HL-60 (cell line): ENCODE results near the gene MIF4GD.

Source experiments
- DNase-seq, 2 experiments: peaks; one replicate each; pipeline ENCODE4 v3.0.0-alpha.2; 2010 to 2020; ENCODE audit warnings: low read depth in 1 of 2, low spot score in 1 of 2
- H3K27ac ChIP-seq: fragments of 250-450 bp; sonication (Bioruptor Pico); replicated peaks from 2 replicates; pipeline ENCODE4 v1.5.1; 2020; ENCODE audit warnings: mild to moderate bottlenecking, moderate library complexity
- H3K27me3 ChIP-seq: fragments of 250-450 bp; sonication (Bioruptor Pico); 2 replicates; pipeline ENCODE4 v1.5.1; 2021; ENCODE audit warnings: mild to moderate bottlenecking, moderate library complexity; ENCODE audit not compliant: insufficient read depth, poor library complexity, severe bottlenecking
- H3K4me3 ChIP-seq: replicated peaks from 2 replicates; pipeline ENCODE4 v1.5.1; 2011; ENCODE audit warnings: mild to moderate bottlenecking, control low read depth, low read length; ENCODE audit not compliant: insufficient read depth
- GABPA ChIP-seq: IDR thresholded peaks from 2 replicates; pipeline ENCODE4 v1.6.1; 2012; ENCODE audit warnings: low read depth
- POLR2AphosphoS5 ChIP-seq: IDR thresholded peaks from 2 replicates; pipeline ENCODE4 v1.6.1; 2012; ENCODE audit warnings: low read depth
- SPI1 ChIP-seq: IDR thresholded peaks from 2 replicates; pipeline ENCODE4 v1.6.1; 2012; ENCODE audit warnings: low read depth, mild to moderate bottlenecking, borderline replicate concordance
- TF ChIP-seq, protein P1 (sequence below): IDR thresholded peaks from one replicate; pipeline ENCODE4 v1.5.1; 2011; ENCODE audit warnings: low read length, control low read depth, inconsistent platforms; ENCODE audit not compliant: insufficient read depth
- TF ChIP-seq, protein P2 (sequence below): IDR thresholded peaks from 2 replicates; pipeline ENCODE4 v1.6.1; 2012; ENCODE audit warnings: low read depth; ENCODE audit not compliant: insufficient replicate concordance

MIF4GD gene

DNA sequence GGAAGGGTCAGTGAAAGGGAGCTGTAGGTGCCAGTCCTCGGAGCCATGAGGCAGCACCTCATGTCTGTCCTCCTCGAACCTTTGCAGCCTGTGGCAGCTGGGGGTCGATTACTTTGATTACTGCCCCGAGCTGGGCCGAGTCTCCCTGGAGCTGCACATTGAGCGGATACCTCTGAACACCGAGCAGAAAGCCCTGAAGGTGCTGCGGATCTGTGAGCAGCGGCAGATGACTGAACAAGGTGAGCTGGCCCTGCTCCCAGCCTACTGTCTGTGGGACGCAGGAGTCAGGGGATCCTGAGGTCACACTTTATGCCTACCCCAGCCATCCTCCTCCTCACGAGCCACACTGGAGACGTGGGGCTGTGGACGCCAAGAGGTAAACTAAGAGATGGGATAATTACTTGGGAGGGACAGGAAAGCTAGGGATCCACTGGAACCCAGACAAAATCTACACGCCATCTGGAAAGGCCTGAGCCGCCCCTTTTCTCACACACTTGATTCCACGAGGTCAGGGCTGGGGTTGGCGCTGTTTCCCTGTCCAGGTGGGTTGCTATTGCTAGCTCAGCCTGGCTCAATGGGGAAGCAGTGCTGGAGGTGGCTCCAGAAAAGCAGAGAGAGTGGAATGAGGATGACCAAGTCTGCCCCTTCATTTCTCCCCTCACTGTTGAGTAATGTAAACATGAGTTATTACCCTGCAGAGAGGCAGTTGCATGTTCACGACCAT lies 39.1 kb downstream of the MIF4GD start:
- DNase-seq, result no peak
- TF ChIP-seq, protein P1, sequence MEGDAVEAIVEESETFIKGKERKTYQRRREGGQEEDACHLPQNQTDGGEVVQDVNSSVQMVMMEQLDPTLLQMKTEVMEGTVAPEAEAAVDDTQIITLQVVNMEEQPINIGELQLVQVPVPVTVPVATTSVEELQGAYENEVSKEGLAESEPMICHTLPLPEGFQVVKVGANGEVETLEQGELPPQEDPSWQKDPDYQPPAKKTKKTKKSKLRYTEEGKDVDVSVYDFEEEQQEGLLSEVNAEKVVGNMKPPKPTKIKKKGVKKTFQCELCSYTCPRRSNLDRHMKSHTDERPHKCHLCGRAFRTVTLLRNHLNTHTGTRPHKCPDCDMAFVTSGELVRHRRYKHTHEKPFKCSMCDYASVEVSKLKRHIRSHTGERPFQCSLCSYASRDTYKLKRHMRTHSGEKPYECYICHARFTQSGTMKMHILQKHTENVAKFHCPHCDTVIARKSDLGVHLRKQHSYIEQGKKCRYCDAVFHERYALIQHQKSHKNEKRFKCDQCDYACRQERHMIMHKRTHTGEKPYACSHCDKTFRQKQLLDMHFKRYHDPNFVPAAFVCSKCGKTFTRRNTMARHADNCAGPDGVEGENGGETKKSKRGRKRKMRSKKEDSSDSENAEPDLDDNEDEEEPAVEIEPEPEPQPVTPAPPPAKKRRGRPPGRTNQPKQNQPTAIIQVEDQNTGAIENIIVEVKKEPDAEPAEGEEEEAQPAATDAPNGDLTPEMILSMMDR, result no peak
- no peak for TF ChIP-seq POLR2AphosphoS5
- no peak for TF ChIP-seq GABPA
- TF ChIP-seq, protein P2, sequence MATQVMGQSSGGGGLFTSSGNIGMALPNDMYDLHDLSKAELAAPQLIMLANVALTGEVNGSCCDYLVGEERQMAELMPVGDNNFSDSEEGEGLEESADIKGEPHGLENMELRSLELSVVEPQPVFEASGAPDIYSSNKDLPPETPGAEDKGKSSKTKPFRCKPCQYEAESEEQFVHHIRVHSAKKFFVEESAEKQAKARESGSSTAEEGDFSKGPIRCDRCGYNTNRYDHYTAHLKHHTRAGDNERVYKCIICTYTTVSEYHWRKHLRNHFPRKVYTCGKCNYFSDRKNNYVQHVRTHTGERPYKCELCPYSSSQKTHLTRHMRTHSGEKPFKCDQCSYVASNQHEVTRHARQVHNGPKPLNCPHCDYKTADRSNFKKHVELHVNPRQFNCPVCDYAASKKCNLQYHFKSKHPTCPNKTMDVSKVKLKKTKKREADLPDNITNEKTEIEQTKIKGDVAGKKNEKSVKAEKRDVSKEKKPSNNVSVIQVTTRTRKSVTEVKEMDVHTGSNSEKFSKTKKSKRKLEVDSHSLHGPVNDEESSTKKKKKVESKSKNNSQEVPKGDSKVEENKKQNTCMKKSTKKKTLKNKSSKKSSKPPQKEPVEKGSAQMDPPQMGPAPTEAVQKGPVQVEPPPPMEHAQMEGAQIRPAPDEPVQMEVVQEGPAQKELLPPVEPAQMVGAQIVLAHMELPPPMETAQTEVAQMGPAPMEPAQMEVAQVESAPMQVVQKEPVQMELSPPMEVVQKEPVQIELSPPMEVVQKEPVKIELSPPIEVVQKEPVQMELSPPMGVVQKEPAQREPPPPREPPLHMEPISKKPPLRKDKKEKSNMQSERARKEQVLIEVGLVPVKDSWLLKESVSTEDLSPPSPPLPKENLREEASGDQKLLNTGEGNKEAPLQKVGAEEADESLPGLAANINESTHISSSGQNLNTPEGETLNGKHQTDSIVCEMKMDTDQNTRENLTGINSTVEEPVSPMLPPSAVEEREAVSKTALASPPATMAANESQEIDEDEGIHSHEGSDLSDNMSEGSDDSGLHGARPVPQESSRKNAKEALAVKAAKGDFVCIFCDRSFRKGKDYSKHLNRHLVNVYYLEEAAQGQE, result no peak
- no peak for TF ChIP-seq SPI1
- H3K4me3 ChIP-seq, result no peak overlapping the region
- no peak overlapping the region for H3K27ac ChIP-seq
- H3K27me3 ChIP-seq, result no peaks in the 10 kb centered on the region

DNA sequence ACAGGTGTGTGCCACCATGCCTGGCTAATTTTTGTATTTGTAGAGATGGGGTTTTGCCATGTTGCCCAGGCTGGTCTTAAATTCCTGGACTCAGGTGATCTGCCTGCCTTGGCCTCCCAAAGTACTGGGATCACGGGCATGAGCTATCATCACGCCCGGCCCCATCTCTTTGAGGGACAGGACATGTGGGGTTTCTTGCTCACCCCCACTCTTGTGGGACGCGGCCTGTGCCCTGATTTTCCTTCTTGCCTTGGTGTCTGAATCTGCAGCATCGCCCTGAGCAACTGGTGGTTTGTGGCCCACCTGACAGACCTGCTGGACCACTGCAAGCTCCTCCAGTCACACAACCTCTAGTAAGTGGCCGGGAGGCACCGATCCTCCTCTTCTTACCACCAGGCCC lies 40.0 kb downstream of the MIF4GD start:
- TF ChIP-seq, protein P1, result no peak
- TF ChIP-seq GABPA (no peak), SPI1 (no peak), POLR2AphosphoS5 (no peak)
- TF ChIP-seq, protein P2, result no peak
- no peak for DNase-seq
- Histone ChIP-seq H3K27me3 (no peaks in the 10 kb centered on the region), H3K27ac (no peak overlapping the region), H3K4me3 (no peak overlapping the region)

DNA sequence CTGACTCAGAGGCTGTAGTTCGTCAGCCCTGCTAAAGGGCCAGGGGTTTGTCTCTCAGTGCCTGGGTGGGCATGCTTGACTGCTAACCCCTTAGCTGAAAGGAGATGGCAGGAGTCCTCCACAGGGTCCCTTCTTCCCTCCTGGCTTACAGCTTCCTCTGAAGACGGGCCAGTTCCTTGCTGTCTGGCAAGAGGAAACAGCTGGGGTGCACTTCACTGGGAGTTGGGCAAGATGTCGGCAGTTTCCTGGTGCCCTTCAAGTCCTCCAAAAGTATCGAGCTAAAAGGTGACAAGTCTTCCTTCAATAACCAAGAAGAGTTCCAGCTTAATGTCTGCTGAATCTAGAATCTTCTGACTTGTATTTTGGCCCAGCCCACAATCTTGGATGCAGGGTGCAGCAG lies 42.2 kb downstream of the MIF4GD start:
- H3K4me3 ChIP-seq, result no peak overlapping the region
- H3K27ac ChIP-seq, result peak overlapping the region; percentile 62
- H3K27me3 ChIP-seq, result no peaks in the 10 kb centered on the region
- TF ChIP-seq POLR2AphosphoS5, result peak; percentile 39
- TF ChIP-seq GABPA, result no peak
- peak; percentile 70; the same call in 1 of the 2 replicates for TF ChIP-seq SPI1
- TF ChIP-seq, protein P2, result no peak
- TF ChIP-seq, protein P1, result no peak
- DNase-seq, result peak; percentile 55 to 87
